HPDE6-E6E7 (cell line): ENCODE measurements around the gene DNHD1.

Experiments used
- DNase-seq: peaks from one replicate; pipeline ENCODE4 v3.0.0; 2011; ENCODE audit warnings: missing footprints; ENCODE audit errors: extremely low spot score

DNHD1 gene

GRCh38 chr11:6588018-6588417, 90.9 kb downstream of the DNHD1 start:
- no peak for DNase-seq

- no peak for DNase-seq
Observed at GRCh38 chr11:6594142-6594768, 97.2 kb downstream of the DNHD1 start.

- no peak for DNase-seq
Observed at GRCh38 chr11:6596239-6596877, 99.3 kb downstream of the DNHD1 start.

GRCh38 chr11:6598555-6598954, 101.5 kb downstream of the DNHD1 start:
- DNase-seq: no peak

- no peak for DNase-seq
Observed at GRCh38 chr11:6599449-6599848, 102.4 kb downstream of the DNHD1 start.

GRCh38 chr11:6599881-6600390, 102.9 kb downstream of the DNHD1 start:
- DNase-seq: no peak

GRCh38 chr11:6601041-6601461, 104.0 kb downstream of the DNHD1 start:
- no peak for DNase-seq

GRCh38 chr11:6602096-6602940, 105.2 kb downstream of the DNHD1 start:
- no peak for DNase-seq

GRCh38 chr11:6603287-6604080, 106.4 kb downstream of the DNHD1 start, which contains the start of the genes ILK and RRP8:
Gene ILK, plus strand, starts transcription at chr11:6603774. Its CDS starts 498 bp downstream, at chr11:6604272.
Gene RRP8, minus strand, starts transcription at chr11:6603616. Its CDS starts 114 bp downstream, at chr11:6603502.
- peak; percentile 84 for DNase-seq

- peak; percentile 36 for DNase-seq
Observed at GRCh38 chr11:6604081-6604626, 107.1 kb downstream of the DNHD1 start.

- DNase-seq: no peak
Observed at GRCh38 chr11:6604790-6605189, 107.7 kb downstream of the DNHD1 start.

GRCh38 chr11:6606471-6607189, 109.5 kb downstream of the DNHD1 start:
- peak; percentile 81 for DNase-seq

GRCh38 chr11:6607190-6607795, 110.2 kb downstream of the DNHD1 start:
- DNase-seq: no peak

- no peak for DNase-seq
Observed at GRCh38 chr11:6608011-6608410, 110.9 kb downstream of the DNHD1 start.

- DNase-seq: no peak
Observed at GRCh38 chr11:6608726-6609501, 111.8 kb downstream of the DNHD1 start.

- no peak for DNase-seq
Observed at GRCh38 chr11:6609502-6610015, 112.5 kb downstream of the DNHD1 start.

GRCh38 chr11:6610591-6610990, 113.5 kb downstream of the DNHD1 start:
- no peak for DNase-seq

- DNase-seq: no peak
Observed at GRCh38 chr11:6611092-6611962, 114.2 kb downstream of the DNHD1 start.
